HepG2 (cell line): ENCODE results near the gene ERF. TPM values are rescaled to one million over a fixed set of nuclear protein-coding genes. Genes with fewer than 3 reads are reported as not detected.
A peak's percentile ranks its signal among the peaks of the same experiment; 100 is the strongest.

Experiments used
- CEBPG ChIP-seq: IDR thresholded peaks from 2 replicates; pipeline ENCODE4 v1.6.1; 2016
- IRF1 ChIP-seq: sonication (generic); formaldehyde crosslinking; IDR thresholded peaks from 2 replicates; pipeline ENCODE4 v1.4.0; 2020; ENCODE audit warnings: low read depth, mild to moderate bottlenecking, missing genetic modification reagents
- MED8 ChIP-seq: sonication (generic); formaldehyde crosslinking; IDR thresholded peaks from 2 replicates; pipeline ENCODE4 v1.8.1; 2023; ENCODE audit warnings: mild to moderate bottlenecking, missing genetic modification reagents; ENCODE audit not compliant: insufficient replicate concordance
- NBN ChIP-seq: fragments of 450-650 bp; conservative IDR thresholded peaks from 2 replicates; pipeline ENCODE4 v1.6.1; 2017
- PHF21A ChIP-seq: sonication (generic); formaldehyde crosslinking; IDR thresholded peaks from 2 replicates; pipeline ENCODE4 v1.5.0; 2020; ENCODE audit warnings: mild to moderate bottlenecking, missing genetic modification reagents
- SALL1 ChIP-seq: sonication (generic); formaldehyde crosslinking; IDR thresholded peaks from 2 replicates; pipeline ENCODE4 v1.8.0; 2022; ENCODE audit warnings: mild to moderate bottlenecking, missing genetic modification reagents
- SIN3B ChIP-seq: fragments of 150-350 bp; IDR thresholded peaks from 2 replicates; pipeline ENCODE4 v1.6.1; 2014; ENCODE audit warnings: low read length
- SMYD3 ChIP-seq: sonication (generic); formaldehyde crosslinking; IDR thresholded peaks from 2 replicates; pipeline ENCODE4 v1.8.1; 2023; ENCODE audit warnings: mild to moderate bottlenecking, missing genetic modification reagents
- SOX13 ChIP-seq, 3 experiments: fragments of 450-650 bp in 1 of 3; sonication (generic) in 1 of 3; formaldehyde crosslinking in 1 of 3; IDR thresholded peaks in 2 of 3; conservative IDR thresholded peaks in 1 of 3; 2 replicates each; pipeline versions ENCODE4 v1.5.0 to v1.6.1; 2016 to 2020; ENCODE audit warnings: antibody characterized with exemption in 1 of 3, mild to moderate bottlenecking in 1 of 3, missing compliant biosample characterization in 1 of 3, missing genetic modification reagents in 1 of 3, moderate library complexity in 1 of 3
- SRY ChIP-seq: sonication (generic); formaldehyde crosslinking; IDR thresholded peaks from 2 replicates; pipeline ENCODE4 v1.8.0; 2022; ENCODE audit warnings: mild to moderate bottlenecking, missing genetic modification reagents
- TOPORS ChIP-seq: sonication (generic); formaldehyde crosslinking; IDR thresholded peaks from 2 replicates; pipeline ENCODE4 v1.8.0; 2023; ENCODE audit warnings: mild to moderate bottlenecking, missing genetic modification reagents
- ZBTB49 ChIP-seq: sonication (generic); formaldehyde crosslinking; IDR thresholded peaks from 2 replicates; pipeline ENCODE4 v1.4.0; 2020; ENCODE audit warnings: missing genetic modification reagents, borderline replicate concordance
- ZHX2 ChIP-seq, 2 experiments: sonication (generic) in 1 of 2; formaldehyde crosslinking in 1 of 2; IDR thresholded peaks; 2 replicates each; pipeline versions ENCODE4 v1.6.1 to v1.9.0; 2014 to 2022; ENCODE audit warnings: antibody characterized with exemption in 1 of 2, borderline replicate concordance in 1 of 2, inconsistent platforms in 1 of 2, low read depth in 1 of 2, missing genetic modification reagents in 1 of 2
- ZNF329 ChIP-seq: sonication (generic); formaldehyde crosslinking; IDR thresholded peaks from 2 replicates; pipeline ENCODE4 v1.9.0; 2021; ENCODE audit warnings: low read depth, mild to moderate bottlenecking, missing genetic modification reagents
- ZNF362 ChIP-seq: sonication (generic); formaldehyde crosslinking; IDR thresholded peaks from 2 replicates; pipeline ENCODE4 v1.4.0; 2020; ENCODE audit warnings: missing genetic modification reagents, mild to moderate bottlenecking, borderline replicate concordance
- ZNF383 ChIP-seq: sonication (generic); formaldehyde crosslinking; IDR thresholded peaks from 2 replicates; pipeline ENCODE4 v1.4.0; 2020; ENCODE audit warnings: missing genetic modification reagents, mild to moderate bottlenecking, borderline replicate concordance
- ZNF788 ChIP-seq: sonication (generic); formaldehyde crosslinking; IDR thresholded peaks from 2 replicates; pipeline ENCODE4 v1.5.0; 2020; ENCODE audit warnings: mild to moderate bottlenecking, missing genetic modification reagents, borderline replicate concordance
- ZNF841 ChIP-seq: sonication (generic); formaldehyde crosslinking; IDR thresholded peaks from 2 replicates; pipeline ENCODE4 v1.8.1; 2023; ENCODE audit warnings: missing genetic modification reagents, borderline replicate concordance
- polyA plus RNA-seq, 8 experiments: library from polyadenylated mRNA; depleted of rRNA in 3 of 8; stranded (reverse) in 7 of 8; unstranded in 1 of 8; fragments of >200 nt; fragmentation: Illumina TruSeq in 4 of 8; extraction: Trizol in 4 of 8; gene quantifications; 2 replicates each; pipeline versions ENCODE4 v1.2.1 to v1.2.3, GENCODE V29; 2011 to 2016; ENCODE audit warnings: low read depth in 4 of 8, missing spikeins in 1 of 8, mixed read lengths in 1 of 8; ENCODE audit not compliant: insufficient read depth in 1 of 8
- total RNA-seq, 5 experiments: library from RNA; depleted of rRNA; stranded (reverse); fragments of >200 nt; fragmentation: Illumina TruSeq; extraction: Trizol; gene quantifications; 2 replicates each; pipeline ENCODE4 v1.2.3, GENCODE V29; 2016; ENCODE audit warnings: low read depth in 1 of 5

The ERF gene
- total and polyA plus RNA-seq, 2 of the 13 experiments (the other 11 are each of a cell fraction or from before 2014, with no cell fraction given) = 67.1 to 69.9 TPM

GRCh38 chr19:42216653-42217519 lies 38.0 kb downstream of the ERF start (continued):
- no peak for TF ChIP-seq ZNF841
- no peak for TF ChIP-seq PHF21A (CRISPR knock-in tag)
- TF ChIP-seq CEBPG (CRISPR knock-in tag) = no peak
- TF ChIP-seq SOX13 (IDR thresholded peaks at IDR 0.05) = no peak
- no peak for TF ChIP-seq SOX13 (CRISPR knock-in tag; conservative IDR thresholded peaks at IDR 0.05 in 1 of 2, IDR thresholded peaks at IDR 0.05 in 1 of 2)
- TF ChIP-seq TOPORS (CRISPR knock-in tag) = no peak
- TF ChIP-seq SRY (CRISPR knock-in tag) = no peak; the same call in 1 of the 2 replicates
- TF ChIP-seq ZNF362 = no peak
- TF ChIP-seq SIN3B = no peak
- TF ChIP-seq IRF1 (CRISPR knock-in tag) = no peak
- no peak for TF ChIP-seq ZBTB49 (CRISPR knock-in tag)
- TF ChIP-seq SALL1 = no peak
- TF ChIP-seq ZHX2 (IDR thresholded peaks at IDR 0.05; ENCODE audit: low read depth) = no peak
- TF ChIP-seq ZHX2 (CRISPR knock-in tag; IDR thresholded peaks at IDR 0.05; ENCODE audit: borderline replicate concordance) = 0 out of 2 replicates have a peak, but pooled peaks have one; percentile 34
- TF ChIP-seq ZNF788 (CRISPR knock-in tag) = no peak
- TF ChIP-seq SMYD3 (CRISPR knock-in tag) = no peak
- TF ChIP-seq ZNF329 (CRISPR knock-in tag) = no peak
- TF ChIP-seq MED8 = no peak
- no peak for TF ChIP-seq NBN
- no peak for TF ChIP-seq ZNF383 (CRISPR knock-in tag)
